ENCODE measurements around the gene BRD4.

- TF ChIP-seq, protein P1, sequence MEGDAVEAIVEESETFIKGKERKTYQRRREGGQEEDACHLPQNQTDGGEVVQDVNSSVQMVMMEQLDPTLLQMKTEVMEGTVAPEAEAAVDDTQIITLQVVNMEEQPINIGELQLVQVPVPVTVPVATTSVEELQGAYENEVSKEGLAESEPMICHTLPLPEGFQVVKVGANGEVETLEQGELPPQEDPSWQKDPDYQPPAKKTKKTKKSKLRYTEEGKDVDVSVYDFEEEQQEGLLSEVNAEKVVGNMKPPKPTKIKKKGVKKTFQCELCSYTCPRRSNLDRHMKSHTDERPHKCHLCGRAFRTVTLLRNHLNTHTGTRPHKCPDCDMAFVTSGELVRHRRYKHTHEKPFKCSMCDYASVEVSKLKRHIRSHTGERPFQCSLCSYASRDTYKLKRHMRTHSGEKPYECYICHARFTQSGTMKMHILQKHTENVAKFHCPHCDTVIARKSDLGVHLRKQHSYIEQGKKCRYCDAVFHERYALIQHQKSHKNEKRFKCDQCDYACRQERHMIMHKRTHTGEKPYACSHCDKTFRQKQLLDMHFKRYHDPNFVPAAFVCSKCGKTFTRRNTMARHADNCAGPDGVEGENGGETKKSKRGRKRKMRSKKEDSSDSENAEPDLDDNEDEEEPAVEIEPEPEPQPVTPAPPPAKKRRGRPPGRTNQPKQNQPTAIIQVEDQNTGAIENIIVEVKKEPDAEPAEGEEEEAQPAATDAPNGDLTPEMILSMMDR (IDR thresholded peaks at IDR 0.05) = no peak
- TF ChIP-seq POLR2A (IDR thresholded peaks at IDR 0.05) = no peak
Measured at GRCh38 chr19:15253513-15253912, 78.8 kb downstream of the BRD4 start.
